OCI-LY7 (cell line): ENCODE data around the gene MFAP5. TPM values are rescaled to one million over a fixed set of nuclear protein-coding genes. Genes with fewer than 3 reads are reported as not detected.

Source experiments
- BruUV-seq: library from RNA; stranded (reverse); fragments of 400-500 nt; replicated peaks from 2 replicates; lab custom pipeline; 2021; lab: Mats Ljungman, UMichigan
- CTCF ChIA-PET: fragments of 300-600 bp; sonication (Branson Sonifier 250); formaldehyde crosslinking; loops from one replicate; lab custom pipeline; 2022; ENCODE audit warnings: antibody characterized with exemption; ENCODE audit not compliant: unreplicated experiment; lab: Charles Lee
- POLR2A ChIA-PET: fragments of 300-600 bp; sonication (Branson Sonifier 250); formaldehyde crosslinking; loops from one replicate; lab custom pipeline; 2022; ENCODE audit warnings: antibody characterized with exemption; lab: Charles Lee
- DNase-seq: peaks from one replicate; pipeline ENCODE4 v3.0.0-alpha.2; 2015; ENCODE audit warnings: low spot score
- H2AFZ ChIP-seq: fragments of 200-600 bp; sonication (generic), shearing (Covaris generic); 2 replicates; pipeline ENCODE4 v1.6.1; 2014; ENCODE audit warnings: mild to moderate bottlenecking, antibody characterized with exemption, low read length, moderate library complexity
- H3K27ac ChIP-seq: fragments of 200-600 bp; sonication (generic); 2 replicates; pipeline ENCODE4 v1.5.1; 2014; ENCODE audit warnings: mixed run types, low read depth, mild to moderate bottlenecking, moderate library complexity, low read length, inconsistent platforms; ENCODE audit not compliant: poor library complexity, severe bottlenecking
- H3K36me3 ChIP-seq: fragments of 200-600 bp; sonication (generic); 2 replicates; pipeline ENCODE4 v1.6.1; 2014; ENCODE audit warnings: mild to moderate bottlenecking, antibody characterized with exemption, low read length, moderate library complexity, mixed read lengths; ENCODE audit not compliant: insufficient read depth
- H3K4me1 ChIP-seq: fragments of 200-600 bp; sonication (generic); 2 replicates; pipeline ENCODE4 v1.5.1; 2014; ENCODE audit warnings: mild to moderate bottlenecking, low read length; ENCODE audit not compliant: insufficient read depth, poor library complexity, severe bottlenecking
- H3K4me2 ChIP-seq: fragments of 200-600 bp; sonication (generic); 2 replicates; pipeline ENCODE4 v1.6.1; 2014; ENCODE audit warnings: mild to moderate bottlenecking, low read length
- H3K4me3 ChIP-seq: fragments of 200-600 bp; sonication (generic); 2 replicates; pipeline ENCODE4 v1.5.1; 2014; ENCODE audit warnings: mild to moderate bottlenecking, low read depth, low read length; ENCODE audit not compliant: poor library complexity, severe bottlenecking
- H3K79me2 ChIP-seq: fragments of 200-600 bp; sonication (generic); 2 replicates; pipeline ENCODE4 v1.6.1; 2016; ENCODE audit warnings: low read depth, mild to moderate bottlenecking, low read length, moderate library complexity, mixed read lengths; ENCODE audit not compliant: insufficient read depth
- H3K9me2 ChIP-seq: fragments of 200-600 bp; sonication (generic); 2 replicates; pipeline ENCODE4 v1.6.1; 2016; ENCODE audit warnings: mild to moderate bottlenecking, low read length, mixed read lengths; ENCODE audit not compliant: insufficient read depth
- H3K9me3 ChIP-seq: fragments of 200-600 bp; sonication (generic); 2 replicates; pipeline ENCODE4 v1.6.1; 2014; ENCODE audit warnings: mild to moderate bottlenecking, mixed run types, low read length, mixed read lengths
- H4K20me1 ChIP-seq: fragments of 200-600 bp; sonication (generic); 2 replicates; pipeline ENCODE4 v1.6.1; 2014; ENCODE audit warnings: mild to moderate bottlenecking, antibody characterized with exemption, low read length, moderate library complexity, mixed read lengths; ENCODE audit not compliant: insufficient read depth
- CTCF ChIP-seq: fragments of 200-600 bp; sonication (generic); conservative IDR thresholded peaks from 2 replicates; pipeline ENCODE4 v1.5.1; 2014; ENCODE audit warnings: mild to moderate bottlenecking, antibody characterized with exemption, low read length, moderate library complexity, mixed read lengths
- EZH2phosphoT487 ChIP-seq: fragments of 200-600 bp; sonication (generic); IDR thresholded peaks from 2 replicates; pipeline ENCODE4 v1.6.1; 2018; ENCODE audit warnings: low read depth, borderline replicate concordance, mild to moderate bottlenecking, mixed run types, antibody characterized with exemption, low read length, moderate library complexity, mixed read lengths
- intact Hi-C: fragments of 100-400 bp; cut with micrococcal nuclease; formaldehyde crosslinking; loops from one replicate; pipeline ENCODE4 v1.10.0; 2022; ENCODE audit not compliant: unreplicated experiment
- total RNA-seq, 2 experiments: library from RNA; depleted of rRNA in 1 of 2; stranded (reverse); fragments of >200 nt in 1 of 2; shearing (Covaris generic) in 1 of 2; gene quantifications; 2 replicates each; pipeline ENCODE4 v1.2.3, GENCODE V29; 2014 to 2022

The MFAP5 gene
- total RNA-seq, 2 experiments from 2014 or later: not detected

- DNase-seq: peak; percentile 93
- Histone ChIP-seq H3K9me3 (no peaks in the 10 kb centered on the region), H3K4me2 (peak overlapping the region; percentile 89), H2AFZ (peak overlapping the region; percentile 70; the same call in 1 of the 2 replicates), H3K4me3 (peak overlapping the region; percentile 56), H3K9me2 (no peaks in the 10 kb centered on the region), H3K79me2 (peaks cover 3% of the 10 kb centered on the region; the same call in 1 of the 2 replicates), H3K36me3 (no peaks in the 10 kb centered on the region), H3K4me1 (peaks cover 91% of the 10 kb centered on the region), H4K20me1 (no peaks in the 10 kb centered on the region), H3K27ac (peak overlapping the region; percentile 100)
- ChIA-PET POLR2A (interaction anchor here (0.7 to 1.5 kb wide), 7 partner anchors 14 to 148 kb away, joined by 3 to 6 read pairs (median 4); no protein-coding TSS in a partner anchor), CTCF (no interaction called here)
- BruUV-seq: no TSS peak
- TF ChIP-seq CTCF: no peak
- TF ChIP-seq EZH2phosphoT487: no peak
- intact Hi-C loops: loop anchor here (2.0 to 10.0 kb wide), 4 partner anchors 48 to 1702 kb away; partner anchors contain the start of genes CLECL1 and KLRK1
Measured at GRCh38 chr12:8692573-8692972, 29.9 kb upstream of the MFAP5 start.

- TF ChIP-seq CTCF: no peak
- no peak for TF ChIP-seq EZH2phosphoT487
- Histone ChIP-seq H3K4me2 (0 out of 2 replicates have a peak overlapping the region, but pooled peaks have one; percentile 10), H3K9me3 (no peaks in the 10 kb centered on the region), H3K4me1 (peaks cover 86% of the 10 kb centered on the region), H3K36me3 (no peaks in the 10 kb centered on the region), H2AFZ (peak overlapping the region; percentile 48), H3K9me2 (no peaks in the 10 kb centered on the region), H3K4me3 (no peak overlapping the region), H3K79me2 (no peaks in the 10 kb centered on the region), H3K27ac (peak overlapping the region; percentile 100), H4K20me1 (no peaks in the 10 kb centered on the region)
- DNase-seq: no peak
- ChIA-PET POLR2A (no interaction called here), CTCF (no interaction called here)
- BruUV-seq: no TSS peak
- intact Hi-C loops: loop anchor here (5.0 to 10.0 kb wide), 3 partner anchors 447 to 1705 kb away; partner anchors contain the start of genes CLECL1 and KLRK1
Measured at GRCh38 chr12:8689681-8690080, 27.1 kb upstream of the MFAP5 start.
